SK-N-MC (cell line): ENCODE results near the gene ITGA7.

Experiments
- EZH2 ChIP-seq: fragments of 200-600 bp; sonication (generic); IDR thresholded peaks from one replicate; pipeline ENCODE4 v1.6.1; 2017; ENCODE audit warnings: antibody characterized with exemption
- POLR2AphosphoS5 ChIP-seq: IDR thresholded peaks from 2 replicates; pipeline ENCODE4 v1.6.1; 2012; ENCODE audit warnings: mild to moderate bottlenecking, low read depth, low read length, borderline replicate concordance

DNA sequence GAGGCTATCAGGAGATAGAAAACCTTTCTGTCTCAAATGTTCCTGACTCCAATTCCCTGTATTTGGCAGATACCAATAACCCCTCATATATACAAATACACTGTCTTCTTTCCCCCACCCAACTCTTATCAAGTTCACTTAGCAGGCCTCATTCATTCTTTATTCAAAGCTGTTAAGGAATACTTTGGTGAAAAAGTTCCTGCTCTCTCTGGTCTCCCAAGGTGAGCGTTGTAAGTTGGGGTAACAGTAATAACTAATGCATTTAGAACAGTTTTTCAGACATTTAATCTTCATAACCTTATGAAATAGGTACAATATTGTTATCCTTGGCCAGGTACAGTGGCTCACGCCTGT is 31.3 kb upstream of the ITGA7 start:
- TF ChIP-seq POLR2AphosphoS5 (no peak), EZH2 (no peak)
